Measurements from ENCODE around the gene GAGE12H. TPM values are rescaled to one million over a fixed set of nuclear protein-coding genes. Genes with fewer than 3 reads are reported as not detected.
"Not testable (repeated sequence)": the region's sequence is repeated elsewhere in the genome, so short reads cannot be mapped to it uniquely, and the experiment has no call there.

The GAGE12H gene
- not detected in 2 replicates for total RNA-seq (2014; rRNA removed; shearing (Covaris generic))
- total RNA-seq (2022), result not detected in 2 replicates
- not detected for Bru-seq, nascent RNA
- not detected for BruChase-seq, experiment 1, labeled RNA remaining after a 6-hour chase
- BruChase-seq, experiment 2, labeled RNA remaining after a 2-hour chase, result not detected
- long read RNA-seq, result 0 reads

DNA sequence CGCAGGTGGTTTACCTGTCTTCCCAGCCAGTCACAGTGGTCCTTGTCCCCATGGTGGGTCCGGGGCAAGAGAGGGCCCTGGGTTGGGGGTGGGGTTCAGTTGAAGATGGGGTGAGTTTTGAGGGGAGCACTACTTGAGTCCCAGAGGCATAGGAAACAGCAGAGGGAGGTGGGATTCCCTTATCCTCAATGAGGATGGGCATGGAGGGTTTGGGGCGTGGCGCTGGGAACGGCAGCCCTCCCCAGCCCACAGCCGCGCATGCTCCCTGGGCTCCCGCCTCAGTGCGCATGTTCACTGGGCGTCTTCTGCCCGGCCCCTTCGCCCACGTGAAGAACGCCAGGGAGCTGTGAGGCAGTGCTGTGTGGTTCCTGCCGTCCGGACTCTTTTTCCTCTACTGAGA, at the start of gene GAGE12H:
Gene GAGE12H, plus strand, starts transcription at position 301 of the 400 bp plus-strand sequence. CDS start 1,155 bp downstream, outside the sequence.
- H2AFZ ChIP-seq (ENCODE audit: low read length); BruUV-seq (replicated peaks); H4K20me1 ChIP-seq (ENCODE audit: insufficient read depth, low read length); H3K27ac ChIP-seq (ENCODE audit: low read depth, low read length, poor library complexity, severe bottlenecking); H3K79me2 ChIP-seq (ENCODE audit: insufficient read depth, low read depth, low read length); H3K9me3 ChIP-seq (ENCODE audit: low read length); H3K4me3 ChIP-seq (ENCODE audit: low read depth, low read length, poor library complexity, severe bottlenecking); H3K36me3 ChIP-seq (ENCODE audit: insufficient read depth, low read length); DNase-seq (ENCODE audit: low spot score); POLR2A ChIA-PET; H3K4me1 ChIP-seq (ENCODE audit: insufficient read depth, low read length, poor library complexity, severe bottlenecking); H3K9me2 ChIP-seq (ENCODE audit: insufficient read depth, low read length); intact Hi-C loops (cut with micrococcal nuclease; ENCODE audit: unreplicated experiment); H3K4me2 ChIP-seq (ENCODE audit: low read length); CTCF ChIA-PET (ENCODE audit: unreplicated experiment): not testable (repeated sequence)

DNA sequence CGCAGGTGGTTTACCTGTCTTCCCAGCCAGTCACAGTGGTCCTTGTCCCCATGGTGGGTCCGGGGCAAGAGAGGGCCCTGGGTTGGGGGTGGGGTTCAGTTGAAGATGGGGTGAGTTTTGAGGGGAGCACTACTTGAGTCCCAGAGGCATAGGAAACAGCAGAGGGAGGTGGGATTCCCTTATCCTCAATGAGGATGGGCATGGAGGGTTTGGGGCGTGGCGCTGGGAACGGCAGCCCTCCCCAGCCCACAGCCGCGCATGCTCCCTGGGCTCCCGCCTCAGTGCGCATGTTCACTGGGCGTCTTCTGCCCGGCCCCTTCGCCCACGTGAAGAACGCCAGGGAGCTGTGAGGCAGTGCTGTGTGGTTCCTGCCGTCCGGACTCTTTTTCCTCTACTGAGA, 47.9 kb upstream of the GAGE12H start, which contains the start of gene GAGE12C:
Gene GAGE12C, plus strand, starts transcription at position 301 of the 400 bp plus-strand sequence. CDS start 1,155 bp downstream, outside the sequence.
- H3K4me3 ChIP-seq (ENCODE audit: low read depth, low read length, poor library complexity, severe bottlenecking); DNase-seq (ENCODE audit: low spot score); H3K36me3 ChIP-seq (ENCODE audit: insufficient read depth, low read length); H3K9me2 ChIP-seq (ENCODE audit: insufficient read depth, low read length); H3K27ac ChIP-seq (ENCODE audit: low read depth, low read length, poor library complexity, severe bottlenecking); H4K20me1 ChIP-seq (ENCODE audit: insufficient read depth, low read length); H3K79me2 ChIP-seq (ENCODE audit: insufficient read depth, low read depth, low read length); POLR2A ChIA-PET; BruUV-seq (replicated peaks); intact Hi-C loops (cut with micrococcal nuclease; ENCODE audit: unreplicated experiment); H3K4me2 ChIP-seq (ENCODE audit: low read length); CTCF ChIA-PET (ENCODE audit: unreplicated experiment); H3K9me3 ChIP-seq (ENCODE audit: low read length); H3K4me1 ChIP-seq (ENCODE audit: insufficient read depth, low read length, poor library complexity, severe bottlenecking); H2AFZ ChIP-seq (ENCODE audit: low read length): not testable (repeated sequence)

- H3K9me2 ChIP-seq (ENCODE audit: insufficient read depth, low read length); H3K27ac ChIP-seq (ENCODE audit: low read depth, low read length, poor library complexity, severe bottlenecking); H2AFZ ChIP-seq (ENCODE audit: low read length); BruUV-seq (replicated peaks); H3K4me2 ChIP-seq (ENCODE audit: low read length); H3K4me3 ChIP-seq (ENCODE audit: low read depth, low read length, poor library complexity, severe bottlenecking); intact Hi-C loops (cut with micrococcal nuclease; ENCODE audit: unreplicated experiment); DNase-seq (ENCODE audit: low spot score); CTCF ChIA-PET (ENCODE audit: unreplicated experiment); H3K4me1 ChIP-seq (ENCODE audit: insufficient read depth, low read length, poor library complexity, severe bottlenecking); H4K20me1 ChIP-seq (ENCODE audit: insufficient read depth, low read length); H3K36me3 ChIP-seq (ENCODE audit: insufficient read depth, low read length); H3K9me3 ChIP-seq (ENCODE audit: low read length); H3K79me2 ChIP-seq (ENCODE audit: insufficient read depth, low read depth, low read length); POLR2A ChIA-PET: not testable (repeated sequence)
Measured at GRCh38 chrX:49541433-49541832, 38.3 kb upstream of the GAGE12H start, which contains the start of gene GAGE12D. Gene GAGE12D, plus strand, starts transcription at chrX:49541733. Its CDS starts 1,155 bp downstream, at chrX:49542888.

DNA sequence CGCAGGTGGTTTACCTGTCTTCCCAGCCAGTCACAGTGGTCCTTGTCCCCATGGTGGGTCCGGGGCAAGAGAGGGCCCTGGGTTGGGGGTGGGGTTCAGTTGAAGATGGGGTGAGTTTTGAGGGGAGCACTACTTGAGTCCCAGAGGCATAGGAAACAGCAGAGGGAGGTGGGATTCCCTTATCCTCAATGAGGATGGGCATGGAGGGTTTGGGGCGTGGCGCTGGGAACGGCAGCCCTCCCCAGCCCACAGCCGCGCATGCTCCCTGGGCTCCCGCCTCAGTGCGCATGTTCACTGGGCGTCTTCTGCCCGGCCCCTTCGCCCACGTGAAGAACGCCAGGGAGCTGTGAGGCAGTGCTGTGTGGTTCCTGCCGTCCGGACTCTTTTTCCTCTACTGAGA, 28.8 kb upstream of the GAGE12H start, which contains the start of gene GAGE12E:
Gene GAGE12E, plus strand, starts transcription at position 301 of the 400 bp plus-strand sequence. CDS start 1,155 bp downstream, outside the sequence.
- H3K4me2 ChIP-seq (ENCODE audit: low read length); CTCF ChIA-PET (ENCODE audit: unreplicated experiment); H3K4me3 ChIP-seq (ENCODE audit: low read depth, low read length, poor library complexity, severe bottlenecking); intact Hi-C loops (cut with micrococcal nuclease; ENCODE audit: unreplicated experiment); H3K27ac ChIP-seq (ENCODE audit: low read depth, low read length, poor library complexity, severe bottlenecking); H3K36me3 ChIP-seq (ENCODE audit: insufficient read depth, low read length); H3K9me2 ChIP-seq (ENCODE audit: insufficient read depth, low read length); H3K4me1 ChIP-seq (ENCODE audit: insufficient read depth, low read length, poor library complexity, severe bottlenecking); DNase-seq (ENCODE audit: low spot score); POLR2A ChIA-PET; H4K20me1 ChIP-seq (ENCODE audit: insufficient read depth, low read length); BruUV-seq (replicated peaks); H2AFZ ChIP-seq (ENCODE audit: low read length); H3K9me3 ChIP-seq (ENCODE audit: low read length); H3K79me2 ChIP-seq (ENCODE audit: insufficient read depth, low read depth, low read length): not testable (repeated sequence)

DNA sequence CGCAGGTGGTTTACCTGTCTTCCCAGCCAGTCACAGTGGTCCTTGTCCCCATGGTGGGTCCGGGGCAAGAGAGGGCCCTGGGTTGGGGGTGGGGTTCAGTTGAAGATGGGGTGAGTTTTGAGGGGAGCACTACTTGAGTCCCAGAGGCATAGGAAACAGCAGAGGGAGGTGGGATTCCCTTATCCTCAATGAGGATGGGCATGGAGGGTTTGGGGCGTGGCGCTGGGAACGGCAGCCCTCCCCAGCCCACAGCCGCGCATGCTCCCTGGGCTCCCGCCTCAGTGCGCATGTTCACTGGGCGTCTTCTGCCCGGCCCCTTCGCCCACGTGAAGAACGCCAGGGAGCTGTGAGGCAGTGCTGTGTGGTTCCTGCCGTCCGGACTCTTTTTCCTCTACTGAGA, 19.2 kb upstream of the GAGE12H start, which contains the start of gene GAGE12F:
Gene GAGE12F, plus strand, starts transcription at position 301 of the 400 bp plus-strand sequence. CDS start 1,155 bp downstream, outside the sequence.
- H3K9me3 ChIP-seq (ENCODE audit: low read length); BruUV-seq (replicated peaks); intact Hi-C loops (cut with micrococcal nuclease; ENCODE audit: unreplicated experiment); CTCF ChIA-PET (ENCODE audit: unreplicated experiment); H2AFZ ChIP-seq (ENCODE audit: low read length); H3K79me2 ChIP-seq (ENCODE audit: insufficient read depth, low read depth, low read length); H3K4me1 ChIP-seq (ENCODE audit: insufficient read depth, low read length, poor library complexity, severe bottlenecking); H3K27ac ChIP-seq (ENCODE audit: low read depth, low read length, poor library complexity, severe bottlenecking); H3K4me3 ChIP-seq (ENCODE audit: low read depth, low read length, poor library complexity, severe bottlenecking); H4K20me1 ChIP-seq (ENCODE audit: insufficient read depth, low read length); DNase-seq (ENCODE audit: low spot score); H3K9me2 ChIP-seq (ENCODE audit: insufficient read depth, low read length); POLR2A ChIA-PET; H3K4me2 ChIP-seq (ENCODE audit: low read length); H3K36me3 ChIP-seq (ENCODE audit: insufficient read depth, low read length): not testable (repeated sequence)

DNA sequence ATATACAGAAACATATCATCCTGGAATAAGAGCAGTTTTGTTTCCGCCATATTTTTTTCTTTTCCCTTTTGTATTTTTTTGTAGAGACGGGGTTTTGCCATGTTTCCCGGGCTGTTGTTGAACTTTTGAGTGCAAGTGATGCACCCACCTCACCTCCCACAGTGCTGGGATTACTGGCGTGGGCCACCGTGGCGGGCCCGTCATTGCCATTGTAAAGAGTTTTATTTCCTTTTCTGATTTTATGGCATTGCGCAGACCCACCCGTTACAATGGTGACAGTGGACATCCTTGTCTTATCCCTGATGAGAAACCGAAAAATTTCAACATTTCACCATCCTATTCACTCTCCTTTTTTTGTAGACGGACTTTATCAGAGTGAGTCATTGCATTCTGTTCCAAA, 11.0 kb upstream of the GAGE12H start:
- H2AFZ ChIP-seq (ENCODE audit: low read length); H4K20me1 ChIP-seq (ENCODE audit: insufficient read depth, low read length); H3K9me3 ChIP-seq (ENCODE audit: low read length); H3K36me3 ChIP-seq (ENCODE audit: insufficient read depth, low read length); H3K27ac ChIP-seq (ENCODE audit: low read depth, low read length, poor library complexity, severe bottlenecking); DNase-seq (ENCODE audit: low spot score); H3K4me3 ChIP-seq (ENCODE audit: low read depth, low read length, poor library complexity, severe bottlenecking); BruUV-seq (replicated peaks); H3K4me1 ChIP-seq (ENCODE audit: insufficient read depth, low read length, poor library complexity, severe bottlenecking); H3K4me2 ChIP-seq (ENCODE audit: low read length); POLR2A ChIA-PET; intact Hi-C loops (cut with micrococcal nuclease; ENCODE audit: unreplicated experiment); H3K79me2 ChIP-seq (ENCODE audit: insufficient read depth, low read depth, low read length); H3K9me2 ChIP-seq (ENCODE audit: insufficient read depth, low read length); CTCF ChIA-PET (ENCODE audit: unreplicated experiment): not testable (repeated sequence)
